NCI-H2227 treated with DMSO at 0.1 percent for 48 hours (cell line): ENCODE results near the gene SYDE1.

Experiments
- DNase-seq: peaks from one replicate; lab custom pipeline; 2025; lab: John Stamatoyannopoulos, UW

The SYDE1 gene

DNA sequence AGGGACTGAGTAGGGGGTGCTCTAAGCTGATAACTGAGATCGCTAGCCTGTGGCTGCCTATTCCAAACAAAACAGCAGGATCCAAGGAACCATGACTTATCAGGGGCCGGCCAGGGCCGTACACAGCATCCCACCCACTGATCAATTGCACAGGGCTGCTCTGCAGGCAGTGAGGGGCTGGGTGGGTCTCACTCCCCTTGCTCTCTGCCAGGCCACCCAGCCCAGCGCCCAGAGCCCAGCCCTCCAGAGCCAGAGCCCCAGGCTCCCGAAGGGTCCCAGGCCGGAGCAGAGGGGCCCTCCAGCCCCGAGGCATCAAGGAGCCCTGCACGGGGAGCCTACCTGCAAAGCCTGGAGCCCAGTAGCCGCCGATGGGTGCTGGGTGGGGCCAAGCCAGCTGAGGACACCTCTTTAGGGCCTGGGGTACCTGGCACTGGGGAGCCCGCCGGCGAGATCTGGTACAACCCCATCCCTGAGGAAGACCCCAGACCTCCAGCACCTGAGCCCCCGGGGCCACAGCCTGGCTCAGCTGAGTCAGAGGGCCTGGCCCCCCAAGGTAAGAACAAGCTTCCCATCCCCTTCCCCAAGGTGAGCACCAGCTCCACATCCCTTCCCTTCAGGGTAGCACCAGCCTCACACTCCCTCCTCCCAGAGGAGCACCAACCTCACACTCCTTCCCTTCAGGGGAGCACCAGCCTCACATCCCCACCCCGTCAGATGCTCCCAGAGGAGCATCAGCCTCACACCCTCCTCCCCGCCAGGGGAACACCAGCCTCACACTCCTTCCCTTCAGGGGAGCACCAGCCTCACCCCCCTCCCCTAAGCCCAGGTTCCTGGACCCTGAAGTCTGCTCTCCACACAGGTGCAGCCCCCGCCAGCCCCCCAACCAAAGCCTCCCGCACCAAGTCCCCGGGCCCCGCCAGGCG lies 1.9 kb downstream of the SYDE1 start:
- DNase-seq, result no peak

DNA sequence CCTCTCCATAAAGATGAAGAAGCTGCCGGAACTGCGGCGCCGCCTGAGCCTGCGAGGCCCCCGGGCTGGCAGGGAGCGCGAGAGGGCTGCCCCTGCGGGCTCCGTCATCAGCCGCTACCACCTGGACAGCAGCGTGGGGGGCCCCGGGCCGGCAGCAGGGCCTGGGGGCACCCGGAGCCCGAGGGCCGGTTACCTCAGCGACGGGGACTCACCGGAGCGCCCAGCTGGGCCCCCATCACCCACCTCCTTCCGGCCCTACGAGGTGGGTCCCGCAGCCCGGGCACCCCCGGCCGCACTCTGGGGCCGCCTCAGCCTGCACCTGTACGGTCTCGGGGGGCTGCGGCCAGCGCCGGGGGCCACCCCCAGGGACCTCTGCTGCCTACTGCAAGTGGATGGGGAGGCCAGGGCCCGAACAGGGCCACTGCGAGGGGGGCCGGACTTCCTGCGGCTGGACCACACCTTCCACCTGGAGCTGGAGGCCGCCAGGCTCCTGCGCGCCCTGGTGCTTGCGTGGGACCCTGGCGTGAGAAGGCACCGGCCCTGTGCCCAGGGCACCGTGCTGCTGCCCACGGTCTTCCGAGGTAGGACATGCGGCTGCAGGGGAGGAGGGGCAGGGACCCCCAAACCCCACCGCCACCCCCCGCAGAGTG lies 2.7 kb downstream of the SYDE1 start:
- DNase-seq, result no peak

DNA sequence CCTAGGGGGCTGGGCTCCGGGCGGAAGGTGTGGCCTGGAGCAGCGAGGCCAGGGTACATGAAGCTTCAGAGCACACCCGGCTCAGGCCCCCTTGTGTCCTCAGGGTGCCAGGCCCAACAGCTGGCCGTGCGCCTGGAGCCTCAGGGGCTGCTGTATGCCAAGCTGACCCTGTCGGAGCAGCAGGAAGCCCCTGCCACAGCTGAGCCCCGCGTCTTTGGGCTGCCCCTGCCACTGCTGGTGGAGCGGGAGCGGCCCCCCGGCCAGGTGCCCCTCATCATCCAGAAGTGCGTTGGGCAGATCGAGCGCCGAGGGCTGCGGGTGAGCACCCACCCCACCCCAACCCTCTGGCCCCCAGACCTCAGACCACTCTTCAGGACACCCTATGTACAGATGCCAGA lies 3.2 kb downstream of the SYDE1 start:
- no peak for DNase-seq

DNA sequence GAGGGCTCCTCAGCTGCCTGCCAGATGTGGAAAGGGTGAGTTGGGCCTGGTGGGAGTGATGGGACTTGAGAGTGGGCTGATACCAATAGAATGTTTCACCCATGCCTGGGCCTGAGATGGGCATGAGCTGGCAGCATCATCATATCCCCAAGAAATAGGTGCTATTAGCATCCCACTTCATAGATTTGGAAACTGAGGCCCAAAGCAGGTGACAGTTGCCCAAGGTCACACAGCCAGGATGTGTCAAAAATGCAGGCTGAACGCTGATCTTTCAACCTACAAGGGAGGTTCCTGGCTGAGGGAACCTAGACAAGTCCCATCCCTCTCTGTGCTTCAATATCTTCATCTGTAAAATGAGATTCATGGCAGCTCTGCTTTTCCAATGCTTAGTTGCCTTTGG lies 4.6 kb downstream of the SYDE1 start:
- DNase-seq, result no peak

DNA sequence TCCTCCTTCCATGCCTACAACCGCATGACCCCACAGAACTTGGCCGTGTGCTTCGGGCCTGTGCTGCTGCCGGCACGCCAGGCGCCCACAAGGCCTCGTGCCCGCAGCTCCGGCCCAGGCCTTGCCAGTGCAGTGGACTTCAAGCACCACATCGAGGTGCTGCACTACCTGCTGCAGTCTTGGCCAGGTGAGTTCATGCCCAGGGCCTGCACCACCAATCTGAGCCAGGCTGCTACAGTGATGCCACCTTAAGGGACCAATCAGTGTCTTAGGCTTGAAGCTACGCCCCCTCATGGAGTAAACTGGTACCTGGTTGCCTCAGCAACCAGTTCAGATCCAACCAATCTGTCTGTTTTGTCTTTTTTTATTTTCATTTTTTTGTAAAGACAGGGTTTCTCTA lies 5.2 kb downstream of the SYDE1 start:
- no peak for DNase-seq

DNA sequence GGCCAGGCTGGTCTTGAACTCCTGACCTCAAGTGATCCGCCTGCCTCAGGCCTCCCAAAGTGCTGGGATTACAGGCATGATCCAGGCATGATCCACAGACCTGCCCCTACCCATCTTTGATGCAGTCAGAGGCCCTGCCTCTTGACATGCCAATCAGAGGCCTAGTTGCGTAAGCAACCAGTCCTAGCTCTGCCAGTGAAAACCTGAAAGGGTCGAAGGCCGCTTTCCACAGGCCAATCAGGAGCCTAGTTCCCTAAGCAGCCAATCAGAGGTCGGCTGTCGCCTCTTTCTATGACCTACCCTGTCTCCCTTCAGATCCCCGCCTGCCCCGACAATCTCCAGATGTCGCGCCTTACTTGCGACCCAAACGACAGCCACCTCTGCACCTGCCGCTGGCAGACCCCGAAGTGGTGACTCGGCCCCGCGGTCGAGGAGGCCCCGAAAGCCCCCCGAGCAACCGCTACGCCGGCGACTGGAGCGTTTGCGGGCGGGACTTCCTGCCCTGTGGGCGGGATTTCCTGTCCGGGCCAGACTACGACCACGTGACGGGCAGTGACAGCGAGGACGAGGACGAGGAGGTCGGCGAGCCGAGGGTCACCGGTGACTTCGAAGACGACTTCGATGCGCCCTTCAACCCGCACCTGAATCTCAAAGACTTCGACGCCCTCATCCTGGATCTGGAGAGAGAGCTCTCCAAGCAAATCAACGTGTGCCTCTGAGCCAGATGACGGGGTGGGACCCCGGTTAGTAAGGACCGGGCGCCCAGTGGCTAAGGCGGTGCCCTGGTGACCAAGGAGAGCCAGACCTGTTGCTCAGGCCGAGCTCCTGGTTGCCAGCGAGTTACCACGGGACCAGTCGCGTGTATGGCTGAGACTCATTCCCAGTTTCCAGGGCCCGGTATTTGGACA lies 6.3 kb downstream of the SYDE1 start:
- DNase-seq, result no peak

DNA sequence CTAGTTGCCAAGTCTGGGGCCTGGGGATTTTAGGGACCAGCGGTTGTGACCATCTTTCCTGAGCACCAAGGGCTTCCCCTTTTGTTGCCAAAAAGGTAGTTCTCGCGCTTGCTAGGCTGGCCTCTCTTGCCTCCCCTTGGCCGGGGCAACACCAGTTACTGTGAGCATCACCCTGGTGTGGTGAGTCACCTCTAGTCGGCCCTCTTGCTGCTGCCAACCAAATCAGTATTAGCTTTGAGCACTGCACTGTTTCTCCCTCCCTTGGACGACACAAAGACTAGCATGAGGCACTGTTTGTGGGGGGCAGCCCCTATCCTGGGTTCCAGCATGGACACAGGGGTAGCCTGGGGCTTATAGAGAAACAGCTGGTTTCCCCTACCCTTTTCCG lies 6.9 kb downstream of the SYDE1 start:
- no peak for DNase-seq

DNA sequence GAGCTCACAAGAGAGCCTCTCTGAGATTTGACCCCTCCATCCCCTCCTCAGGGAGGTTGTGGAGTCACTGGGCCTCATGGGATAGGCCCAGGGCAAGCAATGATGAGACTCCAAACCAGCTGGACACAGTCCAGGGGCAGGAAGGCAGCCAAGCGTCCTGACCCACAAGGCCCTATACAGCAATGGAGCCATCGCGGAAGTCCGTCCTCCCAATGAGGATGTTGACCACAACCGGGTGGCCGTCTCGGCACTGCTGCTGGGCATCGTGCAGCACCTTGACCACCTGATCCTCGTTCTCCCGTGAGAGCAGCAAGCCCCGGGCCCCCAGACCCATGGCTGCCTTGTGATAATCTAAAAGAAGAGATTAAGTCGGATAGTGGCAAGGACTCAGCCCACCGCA lies 7.9 kb downstream of the SYDE1 start:
- no peak for DNase-seq

DNA sequence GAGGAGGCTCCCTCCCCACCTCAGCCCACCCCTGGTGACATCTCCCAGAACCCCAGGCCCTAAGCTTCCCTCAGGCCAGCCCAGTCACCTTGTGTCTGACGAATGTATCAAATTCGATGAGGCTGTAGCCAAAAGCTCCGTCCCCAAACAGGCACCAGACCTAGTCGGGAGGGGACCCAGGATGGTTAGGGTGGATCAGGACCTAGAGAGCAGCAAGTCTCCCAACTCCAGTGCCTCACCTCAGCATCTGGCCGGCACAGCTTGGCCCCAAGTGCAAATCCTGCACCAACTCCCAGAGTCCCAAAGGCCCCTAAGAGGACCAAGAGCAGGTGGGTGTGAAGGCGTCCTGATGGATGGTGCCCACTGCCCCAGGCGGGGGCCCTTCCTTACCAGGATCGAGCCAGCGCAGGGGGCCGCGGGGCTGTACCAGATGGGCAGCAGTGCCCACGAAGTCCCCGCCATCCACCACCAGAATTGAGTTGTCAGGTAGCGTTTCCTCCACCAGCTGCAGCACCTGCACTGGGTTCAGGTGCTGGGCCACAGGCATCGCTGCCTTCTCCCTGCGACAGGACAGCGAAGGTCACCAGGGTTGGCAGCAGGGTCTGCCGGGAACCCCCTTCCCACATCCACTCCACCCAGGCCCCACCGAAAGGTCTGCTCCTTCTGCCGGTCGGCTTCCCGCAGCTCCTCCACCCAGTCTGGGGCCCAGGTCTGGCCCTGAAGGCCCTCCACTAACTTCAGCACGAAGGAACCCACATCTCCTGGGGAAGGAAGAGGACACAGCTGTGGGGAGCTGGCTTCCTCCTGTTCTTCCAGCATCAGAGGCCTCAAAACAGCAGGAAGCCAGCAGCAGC lies 8.8 kb downstream of the SYDE1 start:
- no peak for DNase-seq

DNA sequence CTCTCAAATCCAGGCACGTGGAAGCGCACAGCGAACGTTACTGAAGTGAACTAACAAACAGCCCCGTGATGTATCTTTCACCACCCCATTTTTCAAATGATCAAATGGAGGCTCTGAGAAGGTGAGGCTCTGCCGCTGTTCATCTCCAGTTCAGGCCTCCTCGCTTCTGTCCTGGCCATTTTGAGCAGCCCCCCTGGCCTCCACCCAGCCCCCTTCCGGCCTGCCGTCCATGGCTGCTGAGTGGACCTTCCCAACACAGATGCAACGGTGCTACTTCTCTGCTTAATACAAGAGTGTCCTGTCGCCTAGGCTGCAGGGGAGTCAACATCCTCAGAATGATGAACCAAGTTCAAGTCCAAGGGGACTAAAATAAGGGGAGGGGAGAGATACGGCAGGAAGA lies 9.7 kb downstream of the SYDE1 start:
- no peak for DNase-seq

DNA sequence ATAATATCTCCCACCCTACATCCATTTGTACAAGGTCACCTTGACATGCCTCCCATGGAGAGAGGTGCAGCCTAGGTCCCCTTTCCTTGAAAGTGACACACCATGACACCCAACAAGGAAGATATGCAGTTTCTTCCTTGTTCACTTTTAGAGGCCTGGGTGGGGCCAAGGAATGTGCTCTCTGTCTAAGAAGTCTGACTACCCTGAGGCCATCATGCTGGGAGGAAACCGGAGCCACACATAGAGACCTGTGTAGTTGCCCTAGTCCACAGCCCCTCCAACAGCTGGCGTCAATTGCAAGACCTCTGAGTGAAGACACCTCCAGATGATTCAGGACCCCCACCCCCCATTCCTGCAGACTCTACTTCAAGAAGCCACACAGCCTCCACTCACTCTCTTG lies 11.0 kb downstream of the SYDE1 start:
- no peak for DNase-seq

DNA sequence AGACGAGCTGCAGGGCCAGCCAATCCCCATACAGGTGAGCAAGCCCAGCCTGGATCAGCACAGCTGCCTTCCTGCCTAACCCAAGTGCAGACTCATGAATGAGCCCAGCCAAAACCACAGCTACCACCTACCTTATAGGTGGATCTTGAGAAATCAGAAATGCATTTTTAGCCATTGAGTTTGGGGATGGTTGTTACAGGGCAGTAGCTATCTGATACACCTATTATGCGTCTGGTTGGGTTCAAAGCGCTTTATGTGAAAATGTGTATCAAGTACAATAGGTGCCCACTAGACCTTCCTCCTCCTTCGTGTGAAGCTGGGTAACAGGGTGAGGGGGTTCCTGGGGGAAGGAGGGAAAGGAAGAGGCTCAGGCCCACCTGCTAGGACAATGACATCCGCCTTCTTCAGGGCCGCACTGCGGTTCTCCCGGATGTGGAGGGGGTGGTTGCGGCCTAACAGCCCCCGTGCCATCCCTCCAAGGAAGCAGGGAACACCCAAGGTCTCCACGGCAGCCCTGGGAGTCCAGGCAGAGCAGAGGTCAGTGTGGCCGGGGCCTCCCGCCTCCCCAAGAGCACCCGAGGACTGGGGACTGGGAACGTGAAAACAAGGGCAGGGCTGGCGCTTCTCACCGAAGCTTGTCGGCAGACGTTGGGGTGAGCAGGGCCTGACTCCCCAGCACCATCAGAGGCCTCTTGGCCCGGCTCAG lies 11.7 kb downstream of the SYDE1 start:
- DNase-seq, result no peak

DNA sequence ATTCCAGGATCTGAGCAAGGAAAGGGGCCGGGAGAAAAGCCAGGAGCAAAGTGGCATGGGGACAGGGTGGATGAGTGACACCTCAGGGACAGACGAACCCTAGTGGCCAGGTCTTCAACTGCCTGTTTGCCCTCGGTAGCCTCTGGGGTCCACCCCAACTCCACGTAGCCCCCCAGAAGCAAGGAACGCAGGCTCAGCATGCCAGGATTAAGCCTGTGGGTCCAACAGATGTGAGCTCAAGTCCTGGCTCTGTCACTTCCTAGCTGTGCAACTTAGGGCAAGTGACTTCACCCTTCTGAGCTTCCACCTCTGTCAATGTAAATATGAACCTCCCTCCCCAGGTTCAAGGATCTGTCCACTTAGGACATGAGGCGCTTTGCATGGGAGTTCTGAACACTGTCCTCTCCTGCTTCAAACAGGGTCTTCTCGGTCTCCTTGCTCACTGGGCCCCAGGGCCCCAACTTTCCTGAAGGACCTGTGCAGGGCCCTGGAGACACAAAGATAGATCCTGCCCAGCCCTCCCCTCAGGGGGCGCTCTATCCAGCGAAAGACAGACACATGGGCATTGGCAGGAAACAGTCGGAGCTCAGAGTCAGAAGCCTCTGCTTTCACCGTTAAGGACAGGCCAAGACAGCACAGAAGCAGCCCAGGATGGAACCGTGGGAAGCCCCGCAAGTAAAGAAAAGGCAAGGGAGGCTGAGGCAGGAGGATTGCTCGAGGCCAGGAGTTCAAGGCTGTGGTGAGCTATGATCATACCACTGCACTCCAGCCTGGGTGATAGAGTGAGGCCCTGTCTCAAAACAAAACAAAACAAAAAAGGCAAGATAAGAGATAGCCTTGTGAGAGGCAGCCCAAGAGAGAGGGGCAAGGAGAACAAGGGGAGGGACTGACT lies 13.2 kb downstream of the SYDE1 start:
- no peak for DNase-seq

DNA sequence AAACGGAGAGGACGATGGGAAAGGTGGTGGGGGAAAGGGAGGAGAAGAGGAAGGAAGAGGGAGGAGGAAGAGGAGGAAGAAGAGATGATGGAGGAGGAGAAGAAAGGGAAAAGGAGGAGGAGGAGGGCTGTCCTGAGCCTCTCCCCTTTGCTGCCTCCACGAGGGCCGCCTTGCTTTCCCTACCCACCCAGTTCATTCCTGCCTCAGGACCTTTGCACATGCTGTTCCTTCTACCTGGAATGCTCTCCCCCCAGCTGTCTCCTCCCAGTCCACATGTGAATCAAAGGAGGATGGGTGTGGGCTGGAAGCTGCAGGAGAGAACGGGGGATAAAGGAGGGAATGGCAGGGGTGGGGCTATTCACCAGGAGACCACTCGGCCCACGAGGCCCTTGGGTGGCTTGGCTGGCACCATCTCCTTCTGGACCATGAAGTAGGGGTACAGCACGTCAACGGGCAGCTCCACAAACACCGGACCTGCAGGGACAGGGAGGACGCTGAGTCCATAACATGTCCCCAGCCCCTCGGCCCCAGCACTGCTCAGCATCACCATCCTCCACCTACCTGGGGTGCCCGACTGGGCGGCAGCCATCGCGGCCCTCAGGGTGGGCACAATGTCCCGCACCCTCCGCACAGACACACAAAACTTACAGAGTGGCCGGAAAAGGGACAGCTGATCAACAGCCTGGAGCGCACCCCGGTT lies 15.3 kb downstream of the SYDE1 start:
- no peak for DNase-seq

DNA sequence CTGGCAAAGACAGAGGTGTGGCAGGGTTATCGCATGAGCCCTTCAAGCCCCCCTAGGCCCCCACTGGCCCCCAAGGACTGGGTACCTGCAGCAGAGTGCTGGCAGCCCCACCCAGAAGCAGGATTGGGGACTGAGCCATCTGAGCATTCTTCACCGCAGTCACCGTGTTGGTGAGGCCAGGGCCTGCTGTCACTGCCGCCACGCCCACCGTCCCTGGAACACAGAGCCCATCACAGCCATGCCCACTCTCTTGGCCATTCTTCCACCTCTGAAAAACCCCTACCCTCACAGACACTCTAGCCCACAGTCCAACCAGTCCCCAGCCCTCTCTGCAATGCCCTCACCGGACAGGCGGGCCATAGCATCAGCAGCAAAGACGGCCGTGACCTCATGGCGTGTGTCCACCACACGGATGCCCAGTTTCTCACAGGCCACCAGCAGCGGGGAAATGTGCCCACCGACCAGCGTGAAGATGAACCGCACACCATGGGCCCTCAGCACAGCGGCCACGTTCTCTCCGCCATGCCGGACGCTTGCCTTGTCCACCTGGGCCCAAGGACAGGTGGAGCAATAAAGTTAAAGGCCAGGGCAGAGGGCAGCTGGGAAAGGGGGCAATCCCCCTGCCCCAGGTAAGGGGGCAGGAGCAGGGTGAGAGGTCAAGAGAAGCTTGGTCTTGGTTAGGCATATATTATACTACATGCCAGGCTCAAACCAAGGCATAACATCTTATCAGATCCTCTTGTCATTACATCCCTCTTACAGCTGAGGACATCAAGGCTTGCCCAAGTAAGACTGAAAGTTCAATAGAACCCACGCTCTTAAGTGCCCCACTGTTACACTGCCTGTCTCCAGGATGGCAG lies 16.1 kb downstream of the SYDE1 start:
- no peak for DNase-seq

DNA sequence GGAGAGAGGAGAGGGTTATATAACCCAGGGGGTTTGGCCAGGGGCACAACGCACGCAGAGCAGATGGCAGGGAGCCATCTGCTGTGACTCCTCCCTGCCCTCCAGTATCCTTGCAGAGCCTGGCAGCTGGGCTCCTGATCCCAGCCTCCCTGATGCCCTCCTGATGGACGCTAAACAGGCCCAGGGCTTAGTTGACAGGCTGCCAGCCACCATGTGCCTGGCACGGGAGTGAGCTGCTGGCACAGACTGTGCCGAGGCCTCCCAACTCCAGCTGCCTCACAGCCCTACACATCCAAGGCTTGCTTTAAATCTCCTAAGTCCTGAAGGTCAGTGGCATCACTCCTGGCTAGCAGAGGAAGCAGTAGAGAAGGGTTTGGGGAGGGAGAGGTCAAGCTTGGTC lies 16.7 kb downstream of the SYDE1 start:
- DNase-seq, result no peak

DNA sequence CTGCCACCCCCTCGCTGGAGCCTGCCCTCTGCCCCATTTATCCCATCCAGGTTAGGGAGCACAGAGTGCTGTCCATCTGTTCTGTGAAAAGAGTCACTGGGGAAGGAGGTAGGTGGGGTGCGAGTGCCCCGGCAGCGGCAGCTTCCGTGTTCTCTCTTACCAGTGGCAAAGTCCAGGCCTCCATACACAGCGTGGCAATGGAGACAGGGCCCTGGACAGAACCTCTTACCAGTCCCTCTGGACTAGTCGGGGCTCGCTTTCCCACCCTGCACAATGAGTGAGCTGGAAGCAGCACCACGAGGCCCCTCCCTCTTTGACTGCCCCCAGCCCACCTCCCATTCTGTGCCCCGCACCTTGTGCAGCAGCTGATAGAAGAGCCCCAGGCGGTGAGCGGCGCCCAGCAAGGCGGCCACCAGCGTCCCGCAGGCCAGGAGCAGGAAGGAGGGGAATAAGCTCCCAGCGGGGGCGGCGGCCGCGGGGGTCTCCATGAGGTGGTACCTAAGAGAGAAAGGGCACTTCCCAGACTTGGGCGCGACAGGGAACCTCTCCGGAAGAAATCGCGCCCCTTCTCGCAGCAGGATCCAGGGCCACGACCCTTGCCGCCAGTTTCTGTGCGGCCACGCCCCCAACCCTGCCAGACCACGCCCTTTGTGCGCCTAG lies 17.5 kb downstream of the SYDE1 start:
- DNase-seq, result no peak
